ENCODE data around the gene MYH14. TPM values are rescaled to one million over a fixed set of nuclear protein-coding genes. Genes with fewer than 3 reads are reported as not detected.

The MYH14 gene
- total RNA-seq, 2 experiments from 2014 or later: not detected

DNA sequence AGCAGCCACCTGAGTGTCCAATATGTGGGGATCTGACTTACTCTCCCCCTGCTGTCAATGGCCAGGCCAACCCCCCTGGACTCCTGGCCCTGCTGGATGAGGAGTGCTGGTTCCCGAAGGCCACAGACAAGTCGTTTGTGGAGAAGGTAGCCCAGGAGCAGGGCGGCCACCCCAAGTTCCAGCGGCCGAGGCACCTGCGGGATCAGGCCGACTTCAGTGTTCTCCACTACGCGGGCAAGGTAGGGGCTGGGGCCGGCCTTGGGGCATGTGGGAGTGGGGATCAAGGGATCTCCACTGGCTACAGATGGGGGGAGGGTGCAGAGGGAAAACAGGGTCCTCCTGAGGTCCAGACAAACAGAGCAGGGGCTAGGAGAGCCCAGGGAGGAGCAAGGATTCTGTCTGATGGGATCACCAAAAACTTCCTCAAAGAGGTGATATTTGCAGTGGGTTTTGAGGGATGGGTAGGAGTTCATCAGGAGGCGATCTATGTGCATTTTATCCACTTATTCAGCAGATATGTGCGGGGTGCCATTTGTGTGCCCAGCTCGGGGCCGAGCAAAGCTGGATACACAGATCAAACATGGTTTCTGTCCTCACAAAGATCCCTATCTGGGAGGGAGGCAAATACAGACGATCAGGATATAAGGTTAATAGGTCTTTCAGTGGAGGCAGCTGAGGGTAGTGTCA is 47.2 kb downstream of the MYH14 start:
- Mint-ChIP-seq H3K4me1 (no peaks in the 10 kb centered on the region), H3K27ac (no peak overlapping the region), H3K4me3 (no peak overlapping the region), H3K36me3 (ENCODE audit: low read depth) (no peaks in the 10 kb centered on the region), H3K9me3 (ENCODE audit: low read depth) (peaks cover 10% of the 10 kb centered on the region), H3K27me3 (peaks cover 16% of the 10 kb centered on the region)
- intact Hi-C loops (cut with DNase I, micrococcal nuclease): loop anchor here in 1 of 2 experiments (5.0 kb wide), 1 partner anchor 77 kb away; the partner anchor contains the start of gene KCNC3
- DNase-seq (no peak), ATAC-seq (no peak)
- ChIA-PET POLR2A (no interaction called here), CTCF (no interaction called here)

DNA sequence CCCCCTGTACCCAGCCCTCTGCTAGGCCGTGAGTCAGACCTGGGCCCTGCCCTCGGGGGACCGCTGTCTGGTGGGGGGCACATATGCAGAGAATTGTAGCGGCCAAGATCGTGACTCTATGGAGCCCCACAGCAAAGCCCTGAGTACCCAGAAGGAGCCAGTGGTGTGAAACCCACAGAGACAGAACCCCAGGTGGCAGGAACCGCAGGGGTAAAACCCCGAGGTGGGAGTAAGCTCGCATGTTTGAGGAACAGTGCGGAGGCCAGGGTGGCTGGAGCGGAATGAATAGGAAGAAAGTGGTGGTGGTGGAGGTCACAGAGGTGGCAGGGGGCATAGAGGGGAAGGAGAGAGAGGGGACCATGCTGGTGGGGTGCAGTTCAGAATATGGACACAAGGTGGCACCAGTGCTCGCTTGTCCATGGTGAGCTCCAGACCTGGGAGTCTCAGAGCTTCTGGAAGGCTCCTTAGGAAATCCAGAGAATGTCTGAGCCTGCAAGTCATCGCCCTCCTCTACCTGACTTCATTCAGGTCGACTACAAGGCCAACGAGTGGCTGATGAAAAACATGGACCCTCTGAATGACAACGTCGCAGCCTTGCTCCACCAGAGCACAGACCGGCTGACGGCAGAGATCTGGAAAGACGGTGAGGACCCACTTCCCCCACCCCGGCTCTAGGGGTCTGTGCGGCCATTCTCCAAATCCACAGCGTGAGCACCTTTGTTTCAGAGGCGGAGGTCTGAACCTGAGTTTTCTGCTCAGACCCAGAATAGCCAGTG is 48.9 kb downstream of the MYH14 start:
- H3K4me1 Mint-ChIP-seq: no peaks in the 10 kb centered on the region
- intact Hi-C loops (cut with DNase I, micrococcal nuclease): loop anchor here (1.0 to 5.0 kb wide), 3 partner anchors 75 to 209 kb away; partner anchors contain the start of gene KCNC3 (in 1 of the 2)

DNA sequence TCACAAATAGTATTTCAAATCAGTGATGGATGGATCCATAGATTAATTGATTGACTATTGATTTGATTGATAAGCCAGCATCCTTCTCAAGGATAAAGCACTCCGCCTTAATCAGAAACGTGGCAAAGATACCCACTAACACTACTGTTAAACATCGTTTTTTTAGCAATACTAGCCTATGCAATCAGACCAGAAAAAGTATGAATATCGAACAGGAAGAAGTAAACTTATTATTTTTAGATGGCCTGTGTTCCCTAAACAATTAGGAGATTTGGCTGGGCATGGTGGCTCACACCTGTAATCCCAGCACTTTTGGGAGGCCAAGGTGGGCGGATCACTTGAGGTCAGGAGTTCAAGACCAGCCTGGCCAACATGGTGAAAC is 49.5 kb downstream of the MYH14 start:
- ATAC-seq (no peak), DNase-seq (no peak)
- Mint-ChIP-seq H3K36me3 (ENCODE audit: low read depth) (no peaks in the 10 kb centered on the region), H3K4me3 (no peak overlapping the region), H3K9me3 (ENCODE audit: low read depth) (peaks cover 10% of the 10 kb centered on the region), H3K4me1 (no peaks in the 10 kb centered on the region), H3K27me3 (peaks cover 16% of the 10 kb centered on the region), H3K27ac (no peak overlapping the region)
- intact Hi-C loops (cut with DNase I, micrococcal nuclease): loop anchor here (1.0 to 5.0 kb wide), 3 partner anchors 74 to 208 kb away; partner anchors contain the start of gene KCNC3 (in 1 of the 2)
- CTCF ChIA-PET: interaction anchor here (0.7 to 1.0 kb wide), 2 partner anchors 9 to 11 kb away, joined by 3 read pairs; no protein-coding TSS in a partner anchor
- POLR2A ChIA-PET: no interaction called here

More for the DNA sequence above, 48.9 kb downstream of the MYH14 start:
- peaks cover 10% of the 10 kb centered on the region for H3K9me3 Mint-ChIP-seq (ENCODE audit: low read depth)
- peak; percentile 71 for DNase-seq
- CTCF ChIA-PET: interaction anchor here (0.7 to 1.0 kb wide), 2 partner anchors 9 to 10 kb away, joined by 3 read pairs; no protein-coding TSS in a partner anchor
- ATAC-seq: no peak
- POLR2A ChIA-PET: no interaction called here
- H3K4me3 Mint-ChIP-seq: no peak overlapping the region
- H3K27ac Mint-ChIP-seq: no peak overlapping the region
- peaks cover 14% of the 10 kb centered on the region for H3K27me3 Mint-ChIP-seq
- H3K36me3 Mint-ChIP-seq (ENCODE audit: low read depth): no peaks in the 10 kb centered on the region

DNA sequence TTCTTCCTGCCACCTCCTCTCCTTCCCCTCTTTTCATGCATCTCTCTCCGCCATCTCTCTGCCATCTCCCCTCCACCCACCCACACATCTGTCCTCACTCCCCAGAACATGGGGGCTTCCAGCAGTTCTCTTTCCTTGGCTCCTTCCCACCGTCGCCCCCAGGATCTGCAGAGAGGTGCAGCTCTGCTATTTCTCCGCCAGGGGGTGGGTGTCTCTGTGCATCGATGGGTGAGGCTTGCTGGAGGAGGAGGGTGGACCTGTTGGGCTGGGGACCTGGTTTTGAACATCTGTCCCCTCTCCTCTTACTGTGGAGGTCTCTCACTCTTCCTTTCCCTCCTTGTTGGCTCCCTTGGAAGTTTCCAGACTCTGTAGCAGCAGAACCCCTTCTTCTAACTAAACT is 51.7 kb downstream of the MYH14 start:
- DNase-seq (peak; percentile 13), ATAC-seq (no peak)
- intact Hi-C loops (cut with DNase I, micrococcal nuclease): no loop called here
- no peaks in the 10 kb centered on the region for H3K36me3 Mint-ChIP-seq (ENCODE audit: low read depth)
- CTCF ChIA-PET: interaction anchor here (0.7 to 1.3 kb wide), 7 partner anchors 18 to 280 kb away, joined by 3 to 5 read pairs (median 3); partner anchors contain the start of gene KCNC3
- peaks cover 16% of the 10 kb centered on the region for H3K27me3 Mint-ChIP-seq
- POLR2A ChIA-PET: no interaction called here
- H3K4me3 Mint-ChIP-seq: no peak overlapping the region
- H3K4me1 Mint-ChIP-seq: no peaks in the 10 kb centered on the region
- H3K27ac Mint-ChIP-seq: no peak overlapping the region
- H3K9me3 Mint-ChIP-seq (ENCODE audit: low read depth): peaks cover 10% of the 10 kb centered on the region

DNA sequence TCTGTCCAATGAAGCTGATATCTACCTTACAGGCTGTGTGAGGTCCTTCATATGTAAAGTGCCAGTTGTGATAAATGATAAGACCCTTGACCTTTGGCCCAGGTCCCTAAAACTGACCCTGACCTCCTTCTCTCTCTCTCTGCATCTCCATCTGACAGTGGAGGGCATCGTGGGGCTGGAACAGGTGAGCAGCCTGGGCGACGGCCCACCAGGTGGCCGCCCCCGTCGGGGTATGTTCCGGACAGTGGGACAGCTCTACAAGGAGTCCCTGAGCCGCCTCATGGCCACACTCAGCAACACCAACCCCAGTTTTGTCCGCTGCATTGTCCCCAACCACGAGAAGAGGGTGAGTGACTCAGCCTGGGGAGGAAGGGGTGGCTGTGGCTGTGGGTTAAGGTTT is 53.7 kb downstream of the MYH14 start:
- ATAC-seq: no peak

DNA sequence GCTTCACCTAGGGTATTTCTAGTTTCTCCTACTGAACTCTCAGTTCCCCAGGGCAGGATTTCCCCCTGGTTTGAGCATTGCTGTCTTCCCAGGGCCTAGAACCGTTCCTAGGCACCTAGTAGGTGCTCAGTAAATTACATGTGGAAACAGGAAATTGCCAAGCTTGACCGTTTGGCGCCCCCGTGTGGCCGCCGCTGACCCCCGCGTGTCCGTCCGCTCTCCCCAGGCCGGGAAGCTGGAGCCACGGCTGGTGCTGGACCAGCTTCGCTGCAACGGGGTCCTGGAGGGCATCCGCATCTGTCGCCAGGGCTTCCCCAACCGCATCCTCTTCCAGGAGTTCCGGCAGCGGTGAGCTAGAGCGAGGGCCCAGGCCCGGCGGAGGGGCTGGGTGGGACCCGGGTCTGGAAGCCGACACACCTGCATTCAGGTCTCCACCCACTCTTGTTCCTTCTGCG is 55.5 kb downstream of the MYH14 start:
- POLR2A ChIA-PET: no interaction called here
- ATAC-seq: no peak

More for the DNA sequence above, 53.7 kb downstream of the MYH14 start:
- CTCF ChIA-PET: interaction anchor here (0.8 to 1.1 kb wide), 3 partner anchors 20 to 85 kb away, joined by 3 to 4 read pairs (median 4); no protein-coding TSS in a partner anchor
- Mint-ChIP-seq H3K27me3 (peaks cover 16% of the 10 kb centered on the region), H3K36me3 (ENCODE audit: low read depth) (no peaks in the 10 kb centered on the region), H3K4me3 (no peak overlapping the region), H3K4me1 (no peaks in the 10 kb centered on the region), H3K9me3 (ENCODE audit: low read depth) (peaks cover 8% of the 10 kb centered on the region), H3K27ac (no peak overlapping the region)
- POLR2A ChIA-PET: no interaction called here
- no peak for DNase-seq
- intact Hi-C loops (cut with DNase I, micrococcal nuclease): no loop called here

DNA sequence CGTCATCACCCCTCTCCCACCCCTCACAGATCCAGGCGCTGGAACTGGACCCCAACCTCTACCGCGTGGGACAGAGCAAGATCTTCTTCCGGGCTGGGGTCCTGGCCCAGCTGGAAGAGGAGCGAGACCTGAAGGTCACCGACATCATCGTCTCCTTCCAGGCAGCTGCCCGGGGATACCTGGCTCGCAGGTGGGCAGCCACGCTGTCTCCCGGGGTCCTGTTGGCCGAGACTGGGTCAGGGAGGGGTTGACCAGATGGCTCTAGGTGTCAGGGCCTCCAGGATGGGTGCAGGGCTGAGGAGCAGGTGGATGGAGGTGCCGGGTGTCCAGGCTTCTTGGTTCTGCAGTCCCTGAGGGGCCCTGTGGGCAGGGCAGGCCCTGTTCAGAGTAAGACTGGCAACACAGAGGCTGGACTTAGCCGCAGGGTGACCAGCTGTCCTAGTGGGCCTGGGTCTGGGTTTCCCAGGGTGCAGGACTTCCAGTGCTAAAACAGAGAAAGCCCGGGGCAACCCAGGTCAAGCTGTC is 58.1 kb downstream of the MYH14 start:
- Mint-ChIP-seq H3K4me1 (no peaks in the 10 kb centered on the region), H3K9me3 (ENCODE audit: low read depth) (no peaks in the 10 kb centered on the region), H3K4me3 (no peak overlapping the region), H3K36me3 (ENCODE audit: low read depth) (no peaks in the 10 kb centered on the region), H3K27ac (no peak overlapping the region), H3K27me3 (peaks cover 4% of the 10 kb centered on the region)
- POLR2A ChIA-PET: no interaction called here
- DNase-seq (no peak), ATAC-seq (no peak)
- CTCF ChIA-PET: no interaction called here
- intact Hi-C loops (cut with DNase I, micrococcal nuclease): no loop called here

More for the DNA sequence above, 55.5 kb downstream of the MYH14 start:
- H3K4me1 Mint-ChIP-seq: no peaks in the 10 kb centered on the region
- CTCF ChIA-PET: interaction anchor here (0.7 to 1.3 kb wide), 6 partner anchors 9 to 111 kb away, joined by 3 to 5 read pairs (median 4); no protein-coding TSS in a partner anchor
- H3K4me3 Mint-ChIP-seq: no peak overlapping the region
- H3K9me3 Mint-ChIP-seq (ENCODE audit: low read depth): no peaks in the 10 kb centered on the region
- H3K27me3 Mint-ChIP-seq: peaks cover 14% of the 10 kb centered on the region
- no peaks in the 10 kb centered on the region for H3K36me3 Mint-ChIP-seq (ENCODE audit: low read depth)
- intact Hi-C loops (cut with DNase I, micrococcal nuclease): no loop called here
- peak; percentile 58 for DNase-seq
- no peak overlapping the region for H3K27ac Mint-ChIP-seq

DNA sequence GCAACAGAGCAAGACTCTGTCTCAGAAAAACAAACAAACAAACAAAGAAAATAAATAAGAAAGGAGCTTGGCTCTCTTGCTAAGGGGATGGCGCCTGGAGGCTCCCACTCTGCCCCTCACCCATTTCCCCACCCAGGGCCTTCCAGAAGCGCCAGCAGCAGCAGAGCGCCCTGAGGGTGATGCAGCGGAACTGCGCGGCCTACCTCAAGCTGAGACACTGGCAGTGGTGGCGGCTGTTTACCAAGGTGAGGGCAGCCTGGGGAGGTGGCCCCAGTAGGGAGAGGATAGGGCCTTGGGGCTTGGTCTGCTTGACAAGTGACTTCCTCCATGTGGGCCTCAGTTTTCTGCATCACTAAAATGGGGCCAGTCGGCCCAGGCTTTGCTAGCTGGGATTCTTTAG is 59.8 kb downstream of the MYH14 start:
- H3K9me3 Mint-ChIP-seq (ENCODE audit: low read depth): no peaks in the 10 kb centered on the region
- POLR2A ChIA-PET: no interaction called here
- DNase-seq (no peak), ATAC-seq (no peak)
- intact Hi-C loops (cut with DNase I, micrococcal nuclease): no loop called here
- H3K36me3 Mint-ChIP-seq (ENCODE audit: low read depth): no peaks in the 10 kb centered on the region
- H3K27ac Mint-ChIP-seq: no peak overlapping the region
- CTCF ChIA-PET: interaction anchor here (1.4 kb wide), 1 partner anchor 127 kb away, joined by 5 read pairs; no protein-coding TSS in a partner anchor
- H3K4me1 Mint-ChIP-seq: no peaks in the 10 kb centered on the region
- peaks cover 2% of the 10 kb centered on the region for H3K27me3 Mint-ChIP-seq
- no peak overlapping the region for H3K4me3 Mint-ChIP-seq

DNA sequence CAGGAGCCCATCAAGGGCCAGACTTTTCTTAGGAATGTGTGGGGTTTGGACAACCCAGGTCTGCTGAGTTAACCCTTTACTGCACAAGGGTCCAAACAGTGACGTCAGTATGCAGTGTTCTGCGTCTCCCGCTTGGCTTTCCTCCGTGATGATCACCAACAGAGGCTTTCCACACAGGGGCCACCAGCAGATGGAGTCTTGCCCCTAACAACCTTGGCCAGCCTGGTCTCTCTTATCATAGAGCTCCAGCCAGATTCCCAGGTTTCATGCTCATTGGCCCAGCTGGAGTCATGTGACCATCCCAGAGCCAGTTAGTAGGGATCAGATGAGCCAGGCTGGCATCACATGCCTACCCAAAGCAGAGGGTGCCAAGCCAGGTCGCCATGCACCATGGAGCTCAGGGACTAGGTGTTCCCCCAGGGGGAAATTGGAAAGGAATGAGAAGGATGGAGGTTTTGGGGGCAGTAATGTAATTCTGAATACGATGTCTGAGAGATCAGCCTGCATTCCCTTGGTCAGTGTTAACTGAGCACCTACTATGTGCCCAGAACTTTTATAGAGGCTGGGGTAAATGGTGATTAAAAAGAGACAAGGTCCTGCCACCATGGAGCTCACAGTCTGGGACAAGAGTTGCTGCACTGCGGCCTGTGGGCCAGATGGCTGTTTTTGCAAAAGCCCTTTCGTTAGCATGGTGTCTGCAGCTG is 61.2 kb downstream of the MYH14 start:
- peaks cover 8% of the 10 kb centered on the region for H3K27me3 Mint-ChIP-seq
- no peak overlapping the region for H3K27ac Mint-ChIP-seq
- intact Hi-C loops (cut with DNase I, micrococcal nuclease): no loop called here
- ATAC-seq (no peak), DNase-seq (no peak)
- no peak overlapping the region for H3K4me3 Mint-ChIP-seq
- POLR2A ChIA-PET: no interaction called here
- no peaks in the 10 kb centered on the region for H3K4me1 Mint-ChIP-seq
- no peaks in the 10 kb centered on the region for H3K9me3 Mint-ChIP-seq (ENCODE audit: low read depth)
- CTCF ChIA-PET: interaction anchor here (0.6 to 1.1 kb wide), 2 partner anchors 21 to 241 kb away, joined by 3 read pairs; no protein-coding TSS in a partner anchor
- H3K36me3 Mint-ChIP-seq (ENCODE audit: low read depth): no peaks in the 10 kb centered on the region

DNA sequence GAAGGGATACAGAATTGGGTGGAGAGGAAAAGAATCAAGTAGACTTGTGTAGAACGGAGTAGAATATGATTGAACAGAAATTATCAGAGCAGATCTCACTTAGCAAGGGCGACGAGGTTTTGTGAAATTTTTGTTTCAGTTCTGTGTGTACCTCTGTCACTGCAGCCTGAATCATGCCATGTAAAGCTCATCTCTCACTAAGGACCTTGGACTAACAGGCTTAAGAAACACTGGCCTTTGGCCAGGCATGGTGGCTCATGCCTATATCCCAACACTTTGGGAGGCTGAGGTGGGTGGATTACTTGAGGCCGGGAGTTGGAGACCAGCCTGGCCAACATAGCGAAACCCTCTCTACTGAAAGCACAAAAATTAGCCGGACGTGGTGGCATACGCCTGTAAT is 62.6 kb downstream of the MYH14 start:
- Mint-ChIP-seq H3K9me3 (ENCODE audit: low read depth) (no peaks in the 10 kb centered on the region), H3K4me3 (no peak overlapping the region), H3K4me1 (no peaks in the 10 kb centered on the region), H3K36me3 (ENCODE audit: low read depth) (no peaks in the 10 kb centered on the region), H3K27ac (no peak overlapping the region), H3K27me3 (peaks cover 9% of the 10 kb centered on the region)
- intact Hi-C loops (cut with DNase I, micrococcal nuclease): no loop called here
- ChIA-PET POLR2A (no interaction called here), CTCF (interaction anchor here (0.6 kb wide), 1 partner anchor 130 kb away, joined by 3 read pairs; no protein-coding TSS in a partner anchor)
- no peak for ATAC-seq
- DNase-seq: no peak

DNA sequence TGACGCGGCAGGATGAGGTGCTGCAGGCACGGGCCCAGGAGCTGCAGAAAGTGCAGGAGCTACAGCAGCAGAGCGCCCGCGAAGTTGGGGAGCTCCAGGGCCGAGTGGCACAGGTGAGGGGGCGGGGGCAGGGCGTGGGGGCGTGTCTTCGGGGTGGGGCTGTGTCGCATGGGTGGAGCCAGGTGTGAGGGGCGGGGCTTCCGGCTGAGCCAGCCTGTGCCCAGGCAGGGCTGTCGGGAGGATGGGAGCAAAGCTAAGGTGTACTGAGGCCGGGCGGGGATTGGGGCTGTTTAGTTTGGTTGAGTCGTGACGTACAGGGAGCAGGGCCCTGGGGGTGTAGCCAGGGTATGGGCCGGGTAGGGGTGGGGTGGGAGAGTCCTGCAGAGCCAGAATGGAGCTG is 63.5 kb downstream of the MYH14 start:
- Mint-ChIP-seq H3K27ac (no peak overlapping the region), H3K4me1 (no peaks in the 10 kb centered on the region), H3K9me3 (ENCODE audit: low read depth) (no peaks in the 10 kb centered on the region), H3K36me3 (ENCODE audit: low read depth) (no peaks in the 10 kb centered on the region), H3K27me3 (peaks cover 9% of the 10 kb centered on the region), H3K4me3 (no peak overlapping the region)
- intact Hi-C loops (cut with DNase I, micrococcal nuclease): no loop called here
- ATAC-seq (peak; percentile 97), DNase-seq (peak; percentile 80)
- CTCF ChIA-PET: no interaction called here
- POLR2A ChIA-PET: no interaction called here
